ENCODE results near the gene ZNF761. TPM values are rescaled to one million over a fixed set of nuclear protein-coding genes. Genes with fewer than 3 reads are reported as not detected.
"Not testable (repeated sequence)": the region's sequence is repeated elsewhere in the genome, so short reads cannot be mapped to it uniquely, and the experiment has no call there.

The ZNF761 gene
- total RNA-seq, 1 donor from 2014 or later = 21.9 TPM

GRCh38 chr19:53503671-53504364 lies 72.0 kb downstream of the ZNF761 start:
- Mint-ChIP-seq H3K4me3 (ENCODE audit: unreplicated experiment) (peak overlapping the region; percentile 59), H3K36me3 (ENCODE audit: low read depth, unreplicated experiment) (peaks cover 49% of the 10 kb centered on the region), H3K4me1 (ENCODE audit: unreplicated experiment) (peaks cover 37% of the 10 kb centered on the region)
- H3K27me3 Mint-ChIP-seq (ENCODE audit: unreplicated experiment); H3K9me3 Mint-ChIP-seq (ENCODE audit: unreplicated experiment); H3K27ac Mint-ChIP-seq (ENCODE audit: unreplicated experiment): not testable (repeated sequence)
- TF ChIP-seq CTCF (IDR thresholded peaks at IDR 0.05; ENCODE audit: unreplicated experiment) = peak; percentile 36
- peak; percentile 14 for DNase-seq (ENCODE audit: low spot score)

- H3K9me3 Mint-ChIP-seq (ENCODE audit: unreplicated experiment); H3K27me3 Mint-ChIP-seq (ENCODE audit: unreplicated experiment): not testable (repeated sequence)
- DNase-seq (ENCODE audit: low spot score) = peak; percentile 21
- H3K27ac Mint-ChIP-seq (ENCODE audit: unreplicated experiment) = peak overlapping the region; percentile 57
- H3K4me1 Mint-ChIP-seq (ENCODE audit: unreplicated experiment) = peaks cover 37% of the 10 kb centered on the region
- H3K4me3 Mint-ChIP-seq (ENCODE audit: unreplicated experiment) = peak overlapping the region; percentile 59
- peak; percentile 36 for TF ChIP-seq CTCF (IDR thresholded peaks at IDR 0.05; ENCODE audit: unreplicated experiment)
- peaks cover 51% of the 10 kb centered on the region for H3K36me3 Mint-ChIP-seq (ENCODE audit: low read depth, unreplicated experiment)
Observed at GRCh38 chr19:53504365-53504703, 72.5 kb downstream of the ZNF761 start.

GRCh38 chr19:53504885-53505284 lies 73.1 kb downstream of the ZNF761 start:
- Mint-ChIP-seq H3K9me3 (ENCODE audit: unreplicated experiment) (no peaks in the 10 kb centered on the region), H3K27me3 (ENCODE audit: unreplicated experiment) (peaks cover 9% of the 10 kb centered on the region), H3K4me3 (ENCODE audit: unreplicated experiment) (peak overlapping the region; percentile 59), H3K4me1 (ENCODE audit: unreplicated experiment) (peaks cover 42% of the 10 kb centered on the region), H3K27ac (ENCODE audit: unreplicated experiment) (no peak overlapping the region), H3K36me3 (ENCODE audit: low read depth, unreplicated experiment) (peaks cover 55% of the 10 kb centered on the region)
- no peak for TF ChIP-seq CTCF (IDR thresholded peaks at IDR 0.05; ENCODE audit: unreplicated experiment)
- no peak for DNase-seq (ENCODE audit: low spot score)

- peaks cover 51% of the 10 kb centered on the region for H3K36me3 Mint-ChIP-seq (ENCODE audit: low read depth, unreplicated experiment)
- H3K27ac Mint-ChIP-seq (ENCODE audit: unreplicated experiment) = peak overlapping the region; percentile 59
- H3K4me3 Mint-ChIP-seq (ENCODE audit: unreplicated experiment) = peak overlapping the region; percentile 88
- peaks cover 9% of the 10 kb centered on the region for H3K27me3 Mint-ChIP-seq (ENCODE audit: unreplicated experiment)
- peaks cover 37% of the 10 kb centered on the region for H3K4me1 Mint-ChIP-seq (ENCODE audit: unreplicated experiment)
- no peak for TF ChIP-seq CTCF (IDR thresholded peaks at IDR 0.05; ENCODE audit: unreplicated experiment)
- no peak for DNase-seq (ENCODE audit: low spot score)
- H3K9me3 Mint-ChIP-seq (ENCODE audit: unreplicated experiment) = no peaks in the 10 kb centered on the region
Observed at GRCh38 chr19:53506728-53507127, 74.9 kb downstream of the ZNF761 start.

Other genes with a start within 250 kb of the ZNF761 start
- gene ZNF665, start 238.6 kb upstream of the ZNF761 start, total RNA-seq (ENCODE audit: unreplicated experiment) = 3.8 TPM
- 32.2 TPM for gene ZNF677, start 177.1 kb upstream of the ZNF761 start, total RNA-seq (ENCODE audit: unreplicated experiment)
- gene VN1R2, start 173.7 kb upstream of the ZNF761 start, total RNA-seq (ENCODE audit: unreplicated experiment) = not detected
- gene VN1R4, start 164.3 kb upstream of the ZNF761 start, total RNA-seq (ENCODE audit: unreplicated experiment) = not detected
- gene ZNF845, start 98.2 kb upstream of the ZNF761 start, total RNA-seq (ENCODE audit: unreplicated experiment) = 8.6 TPM
- gene ZNF525, start 66.3 kb upstream of the ZNF761 start, total RNA-seq (ENCODE audit: unreplicated experiment) = 8.6 TPM
- 17.8 TPM for gene ZNF765, start 36.8 kb upstream of the ZNF761 start, total RNA-seq (ENCODE audit: unreplicated experiment)
- gene ZNF813, start 35.7 kb downstream of the ZNF761 start, total RNA-seq (ENCODE audit: unreplicated experiment) = 29.9 TPM
- 26.6 TPM for gene ZNF331, start 106.2 kb downstream of the ZNF761 start, total RNA-seq (ENCODE audit: unreplicated experiment)
- not detected for gene DPRX, start 200.0 kb downstream of the ZNF761 start, total RNA-seq (ENCODE audit: unreplicated experiment)